GM21717 (cell line): Measurements from ENCODE around the gene PMS2.
"Not testable (repeated sequence)": the region's sequence is repeated elsewhere in the genome, so short reads cannot be mapped to it uniquely, and the experiment has no call there.

ENCODE experiments used
- ATAC-seq: cut with Tn5 transposase; IDR thresholded peaks from one replicate; pipeline ENCODE4 v1.9.1; 2021; ENCODE audit warnings: mild to moderate bottlenecking, moderate library complexity; ENCODE audit not compliant: unreplicated experiment

The PMS2 gene, protein sequence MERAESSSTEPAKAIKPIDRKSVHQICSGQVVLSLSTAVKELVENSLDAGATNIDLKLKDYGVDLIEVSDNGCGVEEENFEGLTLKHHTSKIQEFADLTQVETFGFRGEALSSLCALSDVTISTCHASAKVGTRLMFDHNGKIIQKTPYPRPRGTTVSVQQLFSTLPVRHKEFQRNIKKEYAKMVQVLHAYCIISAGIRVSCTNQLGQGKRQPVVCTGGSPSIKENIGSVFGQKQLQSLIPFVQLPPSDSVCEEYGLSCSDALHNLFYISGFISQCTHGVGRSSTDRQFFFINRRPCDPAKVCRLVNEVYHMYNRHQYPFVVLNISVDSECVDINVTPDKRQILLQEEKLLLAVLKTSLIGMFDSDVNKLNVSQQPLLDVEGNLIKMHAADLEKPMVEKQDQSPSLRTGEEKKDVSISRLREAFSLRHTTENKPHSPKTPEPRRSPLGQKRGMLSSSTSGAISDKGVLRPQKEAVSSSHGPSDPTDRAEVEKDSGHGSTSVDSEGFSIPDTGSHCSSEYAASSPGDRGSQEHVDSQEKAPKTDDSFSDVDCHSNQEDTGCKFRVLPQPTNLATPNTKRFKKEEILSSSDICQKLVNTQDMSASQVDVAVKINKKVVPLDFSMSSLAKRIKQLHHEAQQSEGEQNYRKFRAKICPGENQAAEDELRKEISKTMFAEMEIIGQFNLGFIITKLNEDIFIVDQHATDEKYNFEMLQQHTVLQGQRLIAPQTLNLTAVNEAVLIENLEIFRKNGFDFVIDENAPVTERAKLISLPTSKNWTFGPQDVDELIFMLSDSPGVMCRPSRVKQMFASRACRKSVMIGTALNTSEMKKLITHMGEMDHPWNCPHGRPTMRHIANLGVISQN

DNA sequence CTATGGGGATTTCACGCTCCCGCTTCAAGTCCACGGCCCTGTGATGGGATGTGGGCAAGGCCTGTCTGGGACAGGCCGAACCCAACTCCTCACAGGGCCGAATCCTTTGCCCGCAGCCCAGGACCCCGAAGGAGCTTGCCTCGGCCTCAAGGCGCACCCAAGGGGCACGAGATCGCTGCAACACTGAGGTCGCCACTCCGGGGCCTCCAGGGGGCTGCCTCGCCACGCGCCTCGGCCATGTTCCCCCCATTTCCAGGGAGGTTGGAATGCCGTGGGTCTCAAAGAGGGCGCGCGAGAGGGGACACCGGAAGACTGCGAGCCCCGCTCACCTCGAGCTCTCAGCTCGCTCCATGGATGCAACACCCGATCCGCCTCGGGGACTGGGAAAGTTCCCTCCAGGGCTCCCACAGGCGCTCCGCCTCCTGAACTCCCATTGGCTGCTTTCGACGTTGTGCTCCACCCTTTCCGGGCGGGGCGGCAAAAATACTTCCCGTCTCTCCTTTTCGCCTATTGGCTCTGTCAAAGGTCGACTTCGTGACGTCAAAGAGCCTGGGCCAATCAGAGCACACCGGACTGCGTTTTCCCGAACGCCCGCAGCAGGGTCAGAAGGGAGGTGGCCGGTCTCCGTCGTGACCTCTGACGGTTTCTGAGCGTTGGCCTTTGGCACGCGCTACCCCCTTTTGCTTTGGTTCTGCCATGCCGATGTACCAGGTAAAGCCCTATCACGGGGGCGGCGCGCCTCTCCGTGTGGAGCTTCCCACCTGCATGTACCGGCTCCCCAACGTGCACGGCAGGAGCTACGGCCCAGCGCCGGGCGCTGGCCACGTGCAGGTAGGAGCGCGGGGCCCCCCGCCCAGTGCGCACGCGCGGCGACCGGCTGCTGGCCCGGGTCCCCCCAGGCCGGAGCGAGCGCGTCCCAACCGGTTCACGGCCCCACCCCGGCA, at the start of gene PMS2, which contains the start of gene AIMP2:
PMS2 (minus strand) TSS at position 382 of the 944 bp plus-strand sequence; CDS start at position 352, 30 bp downstream.
AIMP2 (plus strand) TSS at position 605 of the 944 bp plus-strand sequence; CDS start at position 697, 92 bp downstream.
- peak; percentile 94 for ATAC-seq

DNA sequence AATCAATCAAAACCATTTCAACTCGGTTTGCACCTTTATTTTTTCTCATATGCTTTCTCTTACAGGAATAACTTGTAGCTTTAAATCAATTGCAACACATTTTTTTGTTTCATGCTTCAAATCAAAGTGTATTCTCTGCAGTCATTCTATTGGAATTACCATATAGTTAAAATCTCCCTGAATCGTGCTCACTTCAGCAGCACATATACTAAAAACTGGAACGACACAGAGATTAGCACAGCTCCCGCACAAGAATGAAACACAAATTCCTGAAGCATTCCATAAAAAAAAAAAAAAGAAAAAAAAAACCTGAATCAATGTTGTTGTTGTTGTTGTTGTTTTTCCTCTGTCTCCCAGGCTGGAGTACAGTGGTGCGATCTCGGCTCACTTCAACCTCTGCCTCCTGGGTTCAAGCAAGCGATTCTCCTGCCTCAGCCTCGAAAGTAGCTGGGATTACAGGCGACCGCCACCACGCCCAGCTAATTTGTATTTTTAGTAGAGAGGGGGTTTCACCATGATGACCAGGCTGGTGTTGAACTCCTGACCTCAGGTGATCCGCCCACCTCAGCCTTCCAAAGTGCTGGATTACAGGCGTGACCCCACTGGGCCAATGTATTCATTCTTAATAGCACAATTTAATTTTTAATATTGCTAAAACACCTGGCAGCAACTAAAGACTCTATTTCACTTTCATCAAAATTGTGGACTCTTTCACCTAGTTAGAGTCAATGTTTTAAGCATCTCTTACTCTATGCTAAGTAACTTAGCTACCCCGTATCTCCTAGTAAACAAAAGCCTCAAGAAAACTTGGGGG, 48.7 kb upstream of the PMS2 start:
- no peak for ATAC-seq

DNA sequence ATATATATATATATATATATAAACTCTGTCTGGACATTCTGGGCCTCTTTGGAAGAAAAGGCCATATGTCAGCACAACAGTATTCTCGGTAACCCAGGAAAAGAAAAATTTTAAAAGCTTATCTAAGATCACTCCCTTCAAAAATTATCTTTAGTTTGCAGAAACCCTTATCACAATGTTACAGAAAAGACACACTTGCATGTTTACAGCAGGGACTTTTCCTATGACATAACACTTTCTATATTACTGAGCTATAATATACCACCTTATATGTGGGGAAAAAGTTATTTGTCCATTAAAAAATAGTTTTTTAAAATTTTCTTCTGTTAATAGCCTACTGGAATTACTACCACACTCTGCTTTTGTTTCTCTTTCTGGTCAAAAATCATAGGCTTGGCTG, 47.8 kb upstream of the PMS2 start:
- ATAC-seq, result no peak

DNA sequence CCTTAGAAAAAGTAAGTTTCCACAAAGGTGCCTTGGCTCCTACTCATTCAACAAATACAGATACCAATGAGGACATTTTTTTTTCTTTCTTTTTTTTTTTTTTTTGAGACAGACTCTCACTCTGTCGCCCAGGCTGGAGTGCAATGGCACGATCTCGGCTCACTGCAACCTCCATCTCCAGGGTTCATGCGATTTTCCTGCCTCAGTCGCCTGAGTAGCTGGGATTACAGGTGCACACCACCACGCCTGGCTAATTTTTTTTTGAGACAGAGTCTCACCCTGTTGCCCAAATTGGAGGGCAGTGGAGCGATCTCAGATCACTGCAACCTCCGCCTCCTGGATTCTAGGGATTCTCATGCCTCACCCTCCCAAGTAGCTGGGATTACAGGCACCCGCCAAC, 42.3 kb upstream of the PMS2 start:
- not testable (repeated sequence) for ATAC-seq

DNA sequence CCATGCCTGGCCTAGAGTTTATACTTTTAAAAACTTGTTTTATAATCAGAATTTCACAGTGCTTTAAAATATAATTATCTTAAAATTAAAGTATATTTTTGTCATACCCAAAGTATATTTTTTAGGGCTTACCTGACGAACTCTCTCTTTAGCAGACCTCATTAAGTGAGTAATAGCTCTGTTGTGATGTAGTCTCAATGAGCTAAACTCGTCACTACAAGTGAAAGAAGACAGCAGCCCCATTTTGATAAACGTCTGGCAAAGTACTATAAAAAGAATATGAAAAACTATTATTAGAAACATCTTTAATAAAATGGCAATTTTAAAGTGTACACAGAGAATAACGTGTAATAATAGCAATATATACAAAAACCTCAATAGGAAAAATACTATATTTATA, 40.9 kb upstream of the PMS2 start:
- ATAC-seq, result no peak

DNA sequence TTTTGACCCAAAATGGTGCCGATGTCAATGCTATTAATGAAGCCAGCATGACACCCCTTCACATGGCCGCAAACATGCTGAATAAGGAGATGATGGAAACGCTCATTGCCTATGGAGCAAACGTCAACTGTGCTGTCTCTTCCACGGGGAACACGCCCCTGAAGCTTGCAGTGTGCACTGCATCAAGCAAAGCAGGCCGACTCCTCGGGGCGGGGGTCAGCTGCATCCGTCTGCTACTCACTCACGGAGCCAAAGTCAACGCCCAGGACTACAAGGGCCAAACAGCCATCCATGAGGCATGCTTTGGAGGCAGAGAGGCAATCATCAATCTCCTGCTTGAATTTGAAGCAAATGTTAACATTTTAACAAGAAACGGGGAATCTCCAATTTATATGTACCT, 26.8 kb upstream of the PMS2 start:
- no peak for ATAC-seq

DNA sequence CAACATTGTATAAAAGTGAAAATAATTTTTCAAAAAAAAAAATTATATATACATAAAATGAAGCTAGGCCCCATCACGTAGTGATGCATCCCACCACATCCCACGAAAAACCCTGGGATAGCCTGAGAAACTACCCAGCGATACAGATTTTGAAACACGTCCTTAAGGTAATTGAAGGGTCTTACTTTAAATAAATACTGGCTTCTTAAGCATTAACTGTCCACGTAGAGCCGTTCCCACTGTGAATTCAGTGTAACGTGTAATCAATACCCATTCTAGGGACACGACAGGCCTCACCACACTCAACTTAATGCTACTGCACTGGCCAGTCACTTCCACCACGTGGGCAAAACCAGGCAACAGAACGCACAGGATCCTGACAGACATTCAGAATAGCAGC, 26.3 kb upstream of the PMS2 start:
- ATAC-seq, result no peak

DNA sequence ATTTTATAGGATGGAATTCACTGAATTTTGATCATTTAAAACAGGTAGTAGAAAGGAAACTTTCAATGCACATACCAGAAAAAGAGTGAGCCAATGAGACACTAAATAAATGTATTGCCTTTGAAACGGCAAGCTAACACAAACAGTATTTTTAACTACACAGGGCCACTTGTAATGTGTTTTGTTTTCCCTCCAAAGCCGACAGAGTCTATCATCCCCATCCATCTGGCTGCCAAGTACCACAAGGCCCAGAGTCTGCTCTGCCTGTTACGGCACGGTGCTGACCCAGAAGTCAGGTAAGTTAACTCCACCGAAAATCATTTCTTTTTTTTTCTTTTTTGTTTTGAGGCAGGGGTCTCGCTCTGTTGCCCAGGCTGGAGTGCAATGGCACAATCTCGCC, 23.8 kb upstream of the PMS2 start:
- no peak for ATAC-seq

DNA sequence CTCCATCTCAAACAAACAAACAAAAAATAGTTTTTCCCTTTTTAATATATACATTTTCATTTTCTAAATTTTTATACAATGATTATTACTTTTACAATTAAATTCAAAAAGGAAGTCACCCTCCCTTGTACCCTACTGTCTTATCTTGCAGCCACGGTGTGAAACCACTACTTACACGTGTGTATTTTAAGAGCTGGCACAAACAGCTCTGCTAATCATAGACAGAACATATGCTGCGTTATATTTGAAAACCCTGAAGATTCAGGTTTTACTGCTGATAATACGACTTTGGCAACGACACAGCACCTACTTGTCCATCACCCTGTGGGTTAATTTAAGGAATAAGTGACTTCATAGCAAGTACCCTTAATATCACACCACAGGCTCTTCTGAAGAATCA, 23.3 kb upstream of the PMS2 start:
- ATAC-seq, result no peak

DNA sequence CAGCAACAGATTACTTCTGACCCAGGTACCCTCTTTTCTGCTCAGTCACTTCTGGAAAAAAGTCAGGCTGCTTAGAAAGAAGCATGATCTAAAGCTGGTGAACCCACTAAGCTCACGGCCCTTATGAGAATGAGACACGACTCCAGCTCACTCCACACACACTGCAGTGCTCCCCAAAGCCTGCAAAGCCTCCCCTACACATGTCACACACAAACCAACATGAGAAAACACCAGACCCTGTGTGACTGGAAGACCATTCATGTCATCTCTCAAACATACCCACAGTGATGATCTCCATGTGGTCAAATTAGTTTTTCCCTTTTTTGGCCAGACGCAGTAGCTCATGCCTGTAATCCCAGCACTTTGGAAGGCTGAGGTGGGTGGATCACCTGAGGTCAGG, 22.7 kb upstream of the PMS2 start:
- ATAC-seq, result no peak

DNA sequence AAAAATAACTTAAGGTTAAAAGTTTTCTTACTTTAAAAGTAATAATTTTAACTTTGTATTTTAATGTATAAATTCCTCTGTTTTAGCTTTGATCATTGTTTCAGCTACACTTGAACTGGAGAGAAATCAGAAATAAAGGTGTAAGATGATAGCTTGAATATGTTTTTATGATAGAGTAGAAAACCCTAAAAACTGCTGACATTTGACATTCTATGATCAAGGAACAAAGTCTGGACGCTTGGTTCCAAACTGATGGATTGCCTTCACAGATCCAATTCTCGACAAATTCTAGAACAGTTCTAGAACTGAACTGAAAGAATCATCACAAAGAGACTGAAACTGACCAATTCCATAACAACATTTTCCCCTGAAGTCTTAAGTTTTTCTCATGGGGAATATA, 22.1 kb upstream of the PMS2 start, which contains the start of gene ANKRD61:
ANKRD61 (plus strand) TSS at position 389 of the 400 bp plus-strand sequence; CDS start at position 389, 0 bp downstream.
- ATAC-seq, result no peak

DNA sequence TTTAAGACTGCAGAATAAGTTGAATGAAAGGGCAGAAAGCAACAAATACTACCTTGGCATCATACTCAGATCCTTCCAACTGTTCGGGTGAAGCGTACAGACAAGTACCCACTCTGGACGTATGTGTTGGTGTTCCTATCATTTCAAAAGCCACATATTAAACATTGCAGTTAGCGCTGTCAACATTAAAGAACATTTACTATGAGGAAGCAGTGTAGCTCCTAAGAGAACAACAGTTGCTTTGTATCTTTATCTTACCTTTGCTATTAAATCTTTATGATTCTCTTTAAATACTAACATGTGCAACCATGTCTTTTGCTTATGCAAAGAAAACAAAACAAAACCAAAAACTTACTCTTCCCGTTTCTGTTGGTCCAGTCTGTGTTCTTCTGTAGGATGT, 19.7 kb upstream of the PMS2 start:
- no peak for ATAC-seq

DNA sequence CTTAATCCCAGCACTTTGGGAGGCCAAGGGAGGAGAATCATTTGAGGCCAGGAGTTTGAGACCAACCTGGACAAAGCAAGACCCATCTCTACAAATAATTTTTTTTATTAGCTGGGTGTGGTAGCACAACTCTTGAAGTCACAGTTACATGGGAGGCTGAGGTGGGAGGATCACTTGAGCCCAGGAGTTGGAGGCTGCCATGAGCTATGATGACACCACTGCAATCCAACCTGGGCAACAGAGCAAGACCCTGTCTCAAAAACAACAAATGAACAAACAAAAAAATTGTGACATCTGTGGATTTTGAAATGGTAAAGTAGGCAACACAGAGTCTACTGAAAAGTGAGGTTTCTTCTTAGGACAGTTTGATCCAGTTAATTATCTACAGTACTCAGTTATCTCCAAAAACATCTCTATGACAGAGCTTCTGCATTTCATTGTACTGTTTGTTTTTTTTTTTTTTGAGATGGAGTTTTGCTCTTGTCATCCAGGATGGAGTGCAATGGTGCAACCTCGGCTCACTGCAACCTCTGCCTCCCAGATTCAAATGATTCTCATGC, 19.0 kb upstream of the PMS2 start:
- no peak for ATAC-seq

DNA sequence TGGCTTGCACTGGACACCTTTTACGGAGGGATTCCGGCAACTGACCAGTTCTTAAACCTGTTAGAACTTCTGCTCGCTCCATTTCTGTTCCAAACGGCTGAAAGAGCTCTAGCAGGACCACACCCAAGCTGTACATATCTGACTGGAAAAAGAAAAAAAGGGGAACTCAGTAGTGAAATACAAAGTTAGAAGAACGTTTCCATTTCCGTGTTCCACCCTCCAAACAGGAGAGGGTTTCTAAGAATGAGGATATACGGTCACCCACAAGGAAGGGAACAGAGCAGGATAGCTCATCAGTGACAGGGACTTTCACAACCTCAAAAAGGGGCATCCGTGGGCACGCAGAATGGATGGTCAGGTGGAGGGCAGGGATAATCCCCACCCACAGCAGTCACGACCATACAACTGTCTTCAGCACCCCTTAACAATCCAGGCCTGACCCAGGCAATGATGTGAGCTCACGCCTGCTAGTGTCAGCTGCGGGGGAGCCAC, 18.0 kb upstream of the PMS2 start:
- ATAC-seq, result no peak

DNA sequence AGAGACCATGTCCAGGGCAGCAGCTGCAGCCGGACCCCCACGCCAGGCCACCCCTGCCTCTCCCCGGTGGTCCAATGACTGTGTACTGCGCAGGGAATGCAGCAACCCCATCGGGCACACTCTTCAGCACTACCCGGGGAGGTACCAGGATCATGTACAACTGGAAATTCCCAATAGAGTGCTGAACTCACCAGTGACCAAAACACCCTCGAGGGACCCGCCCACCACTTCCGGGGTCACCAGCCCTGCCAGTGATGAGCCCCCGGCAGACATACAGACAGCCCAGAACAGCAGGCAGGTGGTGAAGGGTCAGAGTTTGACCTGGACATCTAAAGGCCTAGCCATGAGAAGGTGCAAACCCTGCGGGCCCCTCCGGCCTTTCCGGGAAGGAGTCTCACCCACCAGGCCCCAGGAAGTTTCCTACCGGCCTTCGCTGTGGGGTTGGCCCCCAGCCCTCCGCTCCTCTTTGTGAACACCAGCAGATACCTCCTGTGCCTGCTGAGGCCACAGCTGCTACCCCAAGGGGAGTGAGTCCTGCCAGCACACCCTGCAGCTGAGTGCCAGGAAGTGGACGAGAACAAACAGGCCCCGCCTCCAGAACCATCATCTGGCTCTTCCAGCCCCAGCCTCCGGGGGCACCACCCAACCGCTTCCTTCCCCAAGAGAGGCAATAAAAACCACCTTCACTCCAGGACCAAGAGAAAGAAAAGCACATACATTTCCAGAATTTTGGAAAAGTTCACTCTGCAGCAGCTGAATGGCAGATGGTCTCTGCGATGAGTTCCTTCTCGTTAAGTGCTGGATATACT, 17.4 kb upstream of the PMS2 start:
- ATAC-seq, result peak; percentile 67

DNA sequence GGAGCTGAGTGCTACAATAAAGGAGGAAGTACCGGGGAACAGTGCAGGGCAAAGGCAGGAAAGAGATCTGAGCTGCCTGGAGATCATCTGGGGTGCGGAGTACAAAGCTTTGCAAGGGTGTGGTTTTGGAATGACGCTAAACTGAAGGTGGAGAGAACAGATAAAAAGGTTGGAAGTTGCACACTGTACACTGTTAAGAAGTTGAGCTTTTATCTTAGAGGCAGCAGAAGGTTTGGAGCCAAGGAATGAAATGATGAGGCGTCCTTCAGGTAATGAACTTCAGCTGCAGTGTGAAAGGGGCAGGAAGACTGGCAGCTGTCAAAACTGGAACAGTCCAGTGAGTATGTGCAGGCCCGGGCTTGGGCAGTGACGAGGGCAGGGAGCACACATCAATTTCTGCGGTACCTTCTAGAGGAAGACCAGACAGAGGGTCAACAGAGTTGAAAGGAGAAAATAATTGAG, 15.2 kb upstream of the PMS2 start:
- no peak for ATAC-seq

DNA sequence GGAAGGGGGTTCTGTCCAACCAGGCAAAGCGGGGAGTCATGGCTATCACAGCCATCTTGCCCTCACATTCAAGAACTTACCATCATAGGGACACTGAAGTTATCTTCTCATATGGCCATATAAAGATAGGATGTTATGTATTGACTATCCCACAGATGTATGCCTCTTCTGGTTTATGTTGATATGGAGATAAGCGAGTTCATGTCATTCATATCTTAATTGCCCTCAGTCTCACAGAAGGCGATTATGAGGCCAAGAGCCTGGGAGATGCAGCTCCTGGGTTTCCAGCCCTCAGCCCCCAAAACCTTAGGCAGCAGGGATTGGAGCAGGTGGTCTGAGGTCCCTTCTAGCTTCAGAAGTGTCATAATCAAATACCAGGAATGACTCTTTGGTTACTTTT, 13.9 kb upstream of the PMS2 start:
- no peak for ATAC-seq
